Ishikawa (cell line): Measurements from ENCODE around the gene ABLIM2.
A peak's percentile ranks its signal among the peaks of the same experiment; 100 is the strongest.

Experiments
- CEBPB ChIP-seq: IDR thresholded peaks from 2 replicates; pipeline ENCODE4 v1.6.1; 2012
- CREB1 ChIP-seq: IDR thresholded peaks from 2 replicates; pipeline ENCODE4 v1.6.1; 2012; ENCODE audit warnings: low read depth
- EGR1 ChIP-seq: IDR thresholded peaks from 2 replicates; pipeline ENCODE4 v1.6.1; 2012
- EP300 ChIP-seq: IDR thresholded peaks from 2 replicates; pipeline ENCODE4 v1.6.1; 2012; ENCODE audit warnings: borderline replicate concordance
- FOXM1 ChIP-seq: IDR thresholded peaks from 2 replicates; pipeline ENCODE4 v1.6.1; 2012; ENCODE audit warnings: low read depth, borderline replicate concordance
- MAX ChIP-seq: IDR thresholded peaks from 2 replicates; pipeline ENCODE4 v1.6.1; 2012
- NFIC ChIP-seq: IDR thresholded peaks from 2 replicates; pipeline ENCODE4 v1.6.1; 2012
- RAD21 ChIP-seq: IDR thresholded peaks from 2 replicates; pipeline ENCODE4 v1.6.1; 2012; ENCODE audit warnings: low read depth
- REST ChIP-seq: IDR thresholded peaks from 2 replicates; pipeline ENCODE4 v1.6.1; 2012; ENCODE audit warnings: low read depth, mild to moderate bottlenecking
- TAF1 ChIP-seq: IDR thresholded peaks from 2 replicates; pipeline ENCODE4 v1.6.1; 2012; ENCODE audit warnings: low read depth, mild to moderate bottlenecking
- TCF12 ChIP-seq: IDR thresholded peaks from 2 replicates; pipeline ENCODE4 v1.6.1; 2012; ENCODE audit warnings: low read depth
- TEAD4 ChIP-seq: IDR thresholded peaks from 2 replicates; pipeline ENCODE4 v1.6.1; 2012
- USF1 ChIP-seq: IDR thresholded peaks from 2 replicates; pipeline ENCODE4 v1.6.1; 2012
- YY1 ChIP-seq: IDR thresholded peaks from 2 replicates; pipeline ENCODE4 v1.6.1; 2012; ENCODE audit warnings: low read depth
- ZBTB7A ChIP-seq: IDR thresholded peaks from 2 replicates; pipeline ENCODE4 v1.6.1; 2012; ENCODE audit warnings: low read depth

Gene ABLIM2

GRCh38 chr4:8101213-8102075 lies 57.2 kb downstream of the ABLIM2 start:
- TF ChIP-seq MAX (0 out of 2 replicates have a peak, but pooled peaks have one; percentile 19), CREB1 (no peak)

- no peak for TF ChIP-seq ZBTB7A
Observed at GRCh38 chr4:8099981-8100464, 58.6 kb downstream of the ABLIM2 start.

GRCh38 chr4:8098506-8098905 lies 60.1 kb downstream of the ABLIM2 start:
- TF ChIP-seq RAD21 = no peak
- no peak for TF ChIP-seq EGR1
- no peak for TF ChIP-seq EP300
- TF ChIP-seq TCF12 = no peak
- TF ChIP-seq NFIC = no peak
- no peak for TF ChIP-seq ZBTB7A
- no peak for TF ChIP-seq FOXM1
- no peak for TF ChIP-seq REST
- TF ChIP-seq CREB1 = no peak
- TF ChIP-seq MAX = no peak
- no peak for TF ChIP-seq TEAD4

- TF ChIP-seq ZBTB7A (no peak), CREB1 (no peak), REST (no peak), FOXM1 (no peak), EGR1 (no peak), RAD21 (no peak), TCF12 (no peak), USF1 (no peak), EP300 (no peak), CEBPB (no peak)
Observed at GRCh38 chr4:8097721-8098345, 60.8 kb downstream of the ABLIM2 start.

GRCh38 chr4:8097141-8097541 lies 61.5 kb downstream of the ABLIM2 start:
- TF ChIP-seq CREB1 (no peak), USF1 (no peak), TCF12 (no peak), EGR1 (no peak), CEBPB (no peak), RAD21 (no peak), YY1 (no peak), MAX (no peak), TEAD4 (no peak), TAF1 (no peak), ZBTB7A (no peak), REST (no peak)
